Measurements from ENCODE around the gene CRYBB2.

- no peak for TF ChIP-seq CTCF (IDR thresholded peaks at IDR 0.05)
- no peak for TF ChIP-seq POLR2A (IDR thresholded peaks at IDR 0.05)
Observed at GRCh38 chr22:25183949-25184619, 35.4 kb upstream of the CRYBB2 start.

Data from Peyer's patch (tissue), 4 donors.